Measurements from ENCODE around the gene C2CD4A.
A peak's percentile ranks its signal among the peaks of the same experiment; 100 is the strongest.
"Not testable (repeated sequence)": the region's sequence is repeated elsewhere in the genome, so short reads cannot be mapped to it uniquely, and the experiment has no call there.

C2CD4A gene, protein sequence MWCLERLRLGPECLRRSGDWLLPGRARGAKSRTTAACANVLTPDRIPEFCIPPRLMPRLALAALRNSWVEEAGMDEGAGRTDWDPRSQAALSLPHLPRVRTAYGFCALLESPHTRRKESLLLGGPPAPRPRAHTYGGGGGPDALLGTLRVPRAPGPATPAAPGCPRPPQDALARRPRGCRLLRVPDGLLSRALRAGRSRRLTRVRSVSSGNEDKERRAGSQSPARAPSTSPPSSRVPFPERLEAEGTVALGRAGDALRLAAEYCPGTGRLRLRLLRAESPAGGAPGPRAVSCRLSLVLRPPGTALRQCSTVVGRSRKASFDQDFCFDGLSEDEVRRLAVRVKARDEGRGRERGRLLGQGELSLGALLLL

DNA sequence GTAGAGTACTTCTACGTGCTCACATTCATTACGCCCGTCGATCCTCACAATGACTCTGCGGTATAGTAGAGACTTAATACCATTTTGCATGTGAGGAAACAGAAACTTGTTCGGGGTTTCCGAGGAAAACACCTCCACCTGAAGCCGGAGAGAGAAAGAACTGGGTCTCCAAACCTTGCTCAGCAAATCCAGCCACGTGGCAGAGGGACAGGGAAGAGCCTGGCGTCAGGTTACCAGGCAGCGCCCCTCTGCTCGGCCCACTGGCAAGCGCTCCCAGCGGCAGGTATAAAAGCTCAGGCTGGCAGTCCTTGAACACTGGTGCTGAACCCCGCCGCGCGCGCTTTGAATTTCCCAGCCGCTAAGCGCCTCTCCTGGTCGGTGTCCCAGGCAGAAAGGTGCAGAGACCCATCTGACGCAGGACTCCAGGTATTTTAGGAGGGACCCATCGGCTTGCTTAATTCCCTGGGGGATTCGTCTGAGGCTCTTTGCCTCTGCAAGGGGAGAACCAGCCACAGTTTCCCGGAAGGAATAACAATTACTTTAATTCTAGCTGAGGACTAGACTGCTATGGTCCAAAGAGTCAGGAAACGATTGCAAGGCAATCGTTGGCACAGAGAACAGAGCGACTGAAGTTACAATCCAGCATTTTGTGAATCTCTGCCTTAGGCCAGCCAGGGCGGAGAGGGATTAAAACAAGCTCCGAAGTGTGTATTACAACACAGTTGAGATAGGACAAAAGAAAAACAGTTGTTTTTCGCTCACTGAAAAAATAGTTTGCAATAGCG is at the start of gene C2CD4A:
Gene C2CD4A (plus strand): TSS at position 315 of the 785 bp plus-strand sequence. CDS start 637 bp downstream, outside the sequence.
- peak; percentile 68 for FAIRE-seq

- no peak for FAIRE-seq
These were observed 46.1 kb upstream of the C2CD4A start for GRCh38 chr15:62020576-62021160.

- peak; percentile 41 for FAIRE-seq
These were observed 44.7 kb upstream of the C2CD4A start for GRCh38 chr15:62021991-62022600.

DNA sequence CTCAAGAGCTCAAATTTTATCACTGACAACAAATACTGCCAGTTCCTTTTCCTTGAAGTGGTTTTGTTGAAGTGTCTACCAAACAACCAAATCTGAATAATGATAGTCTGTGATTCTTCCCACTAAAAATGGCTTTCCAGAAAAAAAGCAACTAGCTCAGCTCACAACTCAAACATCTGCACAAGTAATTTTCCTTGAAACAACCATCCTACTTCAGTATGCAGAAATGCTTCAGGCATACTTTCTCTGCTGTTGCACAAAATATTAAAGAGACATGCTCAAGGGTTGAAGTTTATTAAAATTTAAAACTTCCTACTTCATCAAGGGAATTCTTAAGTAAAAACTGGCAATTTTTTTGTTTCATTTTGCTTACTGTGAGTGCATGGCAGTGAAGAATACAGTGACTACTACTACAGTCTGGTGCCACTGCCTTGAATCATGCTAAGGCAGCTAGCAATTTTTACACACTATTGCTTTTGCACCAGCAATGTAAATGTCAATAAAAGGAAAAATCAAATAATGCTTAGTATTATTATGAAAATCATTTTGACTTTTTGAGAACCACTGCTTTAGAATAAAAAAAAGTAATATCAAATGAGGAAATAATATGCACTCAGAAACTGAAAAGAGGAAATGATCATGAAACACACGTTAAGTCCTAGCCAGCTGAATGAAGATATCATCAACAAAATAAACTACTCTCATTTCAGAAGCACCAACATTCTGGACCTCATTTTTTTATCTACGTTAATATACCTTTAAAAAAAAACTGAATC is 40.1 kb upstream of the C2CD4A start:
- FAIRE-seq: peak; percentile 90

DNA sequence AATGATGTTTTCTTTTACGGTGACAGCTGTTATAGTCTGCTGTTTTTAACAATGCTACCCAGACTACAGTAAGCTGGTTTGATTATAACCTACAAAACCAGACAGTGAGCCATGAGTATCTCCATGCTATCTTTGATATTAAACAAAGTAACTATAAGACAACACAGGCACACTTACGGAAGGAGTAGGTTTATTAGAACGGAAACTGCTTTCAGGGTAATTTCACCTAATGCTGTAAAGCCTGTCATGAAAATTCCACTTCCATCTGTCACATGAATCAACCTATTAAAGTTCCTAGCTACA is 39.6 kb upstream of the C2CD4A start:
- FAIRE-seq: no peak

- FAIRE-seq: no peak
These were observed 38.9 kb upstream of the C2CD4A start for GRCh38 chr15:62027916-62028315.

DNA sequence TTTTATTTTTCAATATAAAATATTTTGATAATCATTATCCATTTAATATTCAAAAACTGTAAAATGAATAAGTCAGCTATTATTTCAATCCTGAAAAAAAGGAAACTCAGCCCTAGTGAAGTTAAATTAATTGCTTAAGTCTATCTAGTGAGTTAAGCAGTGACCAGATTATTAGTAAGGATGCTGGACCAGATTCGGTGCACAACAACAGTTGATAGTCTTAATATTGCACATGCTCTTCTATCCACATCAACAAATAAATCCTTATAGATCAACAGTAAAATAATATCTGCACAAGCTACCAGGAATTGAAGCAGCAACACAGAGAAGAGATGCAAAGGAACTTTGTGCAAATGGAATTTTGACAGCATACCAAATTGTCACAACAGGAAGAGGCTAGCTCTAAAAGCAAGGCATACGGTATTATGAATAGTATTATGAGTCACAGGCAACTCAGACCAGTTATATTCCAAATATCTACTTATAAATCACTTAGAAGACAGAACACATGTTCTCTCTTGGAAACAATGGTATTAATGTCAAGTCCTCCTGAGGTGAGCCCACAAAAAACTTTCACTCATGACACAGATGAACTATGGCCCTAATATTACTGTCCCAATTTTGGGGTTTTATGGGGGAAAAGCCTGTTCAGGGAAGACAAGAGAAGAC is 31.4 kb upstream of the C2CD4A start:
- FAIRE-seq: peak; percentile 86

- FAIRE-seq: no peak
These were observed 20.6 kb upstream of the C2CD4A start for GRCh38 chr15:62046078-62046743.

GRCh38 chr15:62047282-62047827 is 19.4 kb upstream of the C2CD4A start:
- FAIRE-seq: no peak

DNA sequence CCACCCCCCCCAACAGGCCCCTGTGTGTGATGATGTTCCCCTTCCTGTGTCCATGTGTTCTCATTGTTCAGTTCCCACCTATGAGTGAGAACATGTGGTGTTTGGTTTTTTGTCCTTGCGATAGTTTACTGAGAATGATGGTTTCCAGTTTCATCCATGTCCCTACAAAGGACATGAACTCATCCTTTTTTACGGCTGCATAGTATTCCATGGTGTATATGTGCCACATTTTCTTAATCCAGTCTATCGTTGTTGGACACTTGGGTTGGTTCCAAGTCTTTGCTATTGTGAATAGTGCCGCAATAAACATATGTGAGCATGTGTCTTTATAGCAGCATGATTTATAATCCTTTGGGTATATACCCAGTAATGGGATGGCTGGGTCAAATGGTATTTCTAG is 18.5 kb upstream of the C2CD4A start:
- FAIRE-seq: not testable (repeated sequence)

- FAIRE-seq: no peak
These were observed 16.7 kb upstream of the C2CD4A start for GRCh38 chr15:62050115-62050514.

GRCh38 chr15:62051166-62051565 is 15.6 kb upstream of the C2CD4A start:
- FAIRE-seq: no peak

DNA sequence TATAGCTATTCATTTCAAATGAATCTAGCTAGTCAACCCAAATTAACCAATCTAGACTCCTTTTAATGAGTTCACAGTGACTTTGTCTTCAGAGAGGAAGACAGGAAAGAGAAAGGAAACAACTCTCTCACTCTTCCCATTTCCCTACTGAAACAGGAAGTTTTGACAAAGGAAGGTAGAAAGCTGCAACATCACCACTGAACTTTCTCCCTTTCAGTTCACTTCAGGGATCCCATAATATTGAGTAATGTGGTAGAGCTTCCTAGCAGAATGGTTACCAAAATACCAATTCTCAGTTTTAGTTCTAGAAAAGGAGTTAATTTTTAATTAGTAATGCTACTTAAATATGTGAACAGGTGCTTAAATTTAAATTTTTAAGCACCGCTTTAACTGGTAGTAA is 14.1 kb upstream of the C2CD4A start:
- no peak for FAIRE-seq

GRCh38 chr15:62053439-62054085 is 13.2 kb upstream of the C2CD4A start:
- no peak for FAIRE-seq

GRCh38 chr15:62054979-62055378 is 11.8 kb upstream of the C2CD4A start:
- no peak for FAIRE-seq

DNA sequence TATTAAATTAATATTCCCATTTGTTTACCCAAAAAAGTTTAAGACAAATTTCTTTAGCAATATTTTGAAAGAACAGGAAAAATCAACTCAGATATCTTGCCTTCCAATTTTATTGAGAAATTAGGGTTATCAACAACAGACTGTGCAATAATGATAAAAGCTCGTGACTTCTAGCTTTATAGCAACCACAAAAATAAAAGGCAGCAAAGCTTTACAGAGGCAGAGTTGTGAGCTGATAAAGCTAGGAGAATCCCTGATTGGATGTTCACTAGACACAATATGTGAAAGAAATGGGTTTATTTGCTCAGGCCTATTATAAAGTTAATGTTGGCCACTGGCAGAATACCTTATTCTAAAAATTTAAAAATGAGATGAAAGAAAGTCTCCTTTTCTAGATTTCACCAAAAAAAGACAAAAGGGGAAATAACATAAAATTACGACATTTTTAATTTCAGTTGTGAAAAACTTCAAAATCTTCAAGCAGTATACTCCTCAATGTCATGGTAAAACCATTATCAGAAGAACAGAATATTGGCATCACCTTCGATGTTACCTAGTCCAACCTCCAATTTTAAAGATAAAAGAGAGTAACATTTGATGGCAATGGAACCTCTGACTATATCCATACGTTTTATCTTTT is 9.3 kb upstream of the C2CD4A start:
- no peak for FAIRE-seq

DNA sequence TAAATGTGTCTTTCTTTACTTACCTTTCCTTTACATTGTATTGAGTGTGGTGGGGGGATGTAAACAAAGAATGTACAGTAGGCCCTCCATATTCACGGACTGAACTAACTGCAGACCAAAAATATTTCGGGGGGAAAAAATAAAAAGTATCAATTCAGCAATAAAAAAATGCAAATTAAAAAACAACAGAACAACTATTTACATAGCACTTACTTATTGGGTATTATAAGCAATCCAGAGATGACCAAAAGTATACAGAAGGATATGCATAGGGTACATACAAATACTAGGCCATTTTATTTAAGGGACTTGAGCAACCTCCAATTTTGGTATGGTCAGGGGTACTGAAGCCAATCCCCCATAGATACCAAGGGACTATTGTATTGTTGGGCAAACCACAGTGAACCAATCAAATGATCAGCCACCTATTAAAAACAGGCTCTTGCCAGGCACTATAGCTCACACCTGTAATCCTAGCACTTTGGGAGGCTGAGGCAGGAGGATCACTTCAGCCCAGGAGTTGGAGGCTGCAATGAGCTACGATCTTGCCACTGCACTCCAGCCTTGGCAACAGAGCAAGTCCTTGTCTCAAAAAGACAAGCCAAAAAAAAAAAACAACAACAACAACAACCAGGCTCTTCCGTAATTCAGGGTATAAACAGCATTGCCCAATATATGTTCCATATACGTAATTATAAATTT is 8.3 kb upstream of the C2CD4A start:
- FAIRE-seq: no peak

GRCh38 chr15:62059108-62059815 is 7.5 kb upstream of the C2CD4A start:
- peak; percentile 76 for FAIRE-seq

GRCh38 chr15:62059816-62060112 is 7.0 kb upstream of the C2CD4A start:
- FAIRE-seq: no peak

Data from islet of Langerhans (tissue), 1 donor.